ENCODE measurements around the gene SURF1.

The SURF1 gene

DNA sequence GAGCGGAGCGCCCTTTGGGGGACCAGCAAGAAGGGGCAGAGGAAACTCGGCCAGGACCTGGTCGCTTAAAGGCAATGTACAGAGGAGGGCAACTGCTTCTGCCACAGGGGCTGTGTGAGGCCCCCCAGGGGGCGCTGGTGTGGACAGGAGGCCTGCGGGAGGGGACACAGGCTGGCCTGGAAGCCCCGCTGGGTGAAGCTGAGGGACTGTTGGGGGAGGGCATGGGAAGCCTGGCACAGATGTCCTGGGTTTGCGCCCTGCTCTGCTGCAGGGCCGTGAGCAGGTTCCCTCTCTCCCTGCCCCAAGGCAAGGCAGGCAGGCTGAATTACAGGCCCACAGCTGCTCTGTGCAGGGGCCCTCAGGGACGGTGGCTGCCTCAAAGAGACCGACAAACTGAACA is 13.7 kb downstream of the SURF1 start:
- no peak overlapping the region for H3K4me3 ChIP-seq (ENCODE audit: low read depth, low read length, poor library complexity, severe bottlenecking)
- H3K36me3 ChIP-seq (ENCODE audit: insufficient read depth, low read length) = peaks cover 75% of the 10 kb centered on the region
- H3K4me1 ChIP-seq (ENCODE audit: insufficient read depth, low read length, severe bottlenecking) = peaks cover 24% of the 10 kb centered on the region
- no peak overlapping the region for H3K9ac ChIP-seq (ENCODE audit: low read length)
- H3K27ac ChIP-seq (ENCODE audit: low read depth, low read length, poor library complexity, severe bottlenecking) = no peak overlapping the region
- H3K9me2 ChIP-seq (ENCODE audit: low read depth, low read length) = no peaks in the 10 kb centered on the region
- no peak for TF ChIP-seq EZH2 (IDR thresholded peaks at IDR 0.05; ENCODE audit: borderline replicate concordance, low read length)
- TF ChIP-seq, protein P1, sequence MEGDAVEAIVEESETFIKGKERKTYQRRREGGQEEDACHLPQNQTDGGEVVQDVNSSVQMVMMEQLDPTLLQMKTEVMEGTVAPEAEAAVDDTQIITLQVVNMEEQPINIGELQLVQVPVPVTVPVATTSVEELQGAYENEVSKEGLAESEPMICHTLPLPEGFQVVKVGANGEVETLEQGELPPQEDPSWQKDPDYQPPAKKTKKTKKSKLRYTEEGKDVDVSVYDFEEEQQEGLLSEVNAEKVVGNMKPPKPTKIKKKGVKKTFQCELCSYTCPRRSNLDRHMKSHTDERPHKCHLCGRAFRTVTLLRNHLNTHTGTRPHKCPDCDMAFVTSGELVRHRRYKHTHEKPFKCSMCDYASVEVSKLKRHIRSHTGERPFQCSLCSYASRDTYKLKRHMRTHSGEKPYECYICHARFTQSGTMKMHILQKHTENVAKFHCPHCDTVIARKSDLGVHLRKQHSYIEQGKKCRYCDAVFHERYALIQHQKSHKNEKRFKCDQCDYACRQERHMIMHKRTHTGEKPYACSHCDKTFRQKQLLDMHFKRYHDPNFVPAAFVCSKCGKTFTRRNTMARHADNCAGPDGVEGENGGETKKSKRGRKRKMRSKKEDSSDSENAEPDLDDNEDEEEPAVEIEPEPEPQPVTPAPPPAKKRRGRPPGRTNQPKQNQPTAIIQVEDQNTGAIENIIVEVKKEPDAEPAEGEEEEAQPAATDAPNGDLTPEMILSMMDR (IDR thresholded peaks at IDR 0.05; ENCODE audit: low read length) = peak; percentile 26
- H2AFZ ChIP-seq (ENCODE audit: low read length) = no peak overlapping the region
- no peaks in the 10 kb centered on the region for H3K27me3 ChIP-seq (ENCODE audit: insufficient read depth, low read length)
- no peaks in the 10 kb centered on the region for H3K9me3 ChIP-seq (ENCODE audit: low read length)
- H3F3A ChIP-seq (ENCODE audit: insufficient read depth, low read length) = no peaks in the 10 kb centered on the region
- no peaks in the 10 kb centered on the region for H4K20me1 ChIP-seq (ENCODE audit: insufficient read depth, low read length)
- no peak overlapping the region for H3K4me2 ChIP-seq (ENCODE audit: low read length)
- H3K79me2 ChIP-seq (ENCODE audit: insufficient read depth, low read length) = no peaks in the 10 kb centered on the region

DNA sequence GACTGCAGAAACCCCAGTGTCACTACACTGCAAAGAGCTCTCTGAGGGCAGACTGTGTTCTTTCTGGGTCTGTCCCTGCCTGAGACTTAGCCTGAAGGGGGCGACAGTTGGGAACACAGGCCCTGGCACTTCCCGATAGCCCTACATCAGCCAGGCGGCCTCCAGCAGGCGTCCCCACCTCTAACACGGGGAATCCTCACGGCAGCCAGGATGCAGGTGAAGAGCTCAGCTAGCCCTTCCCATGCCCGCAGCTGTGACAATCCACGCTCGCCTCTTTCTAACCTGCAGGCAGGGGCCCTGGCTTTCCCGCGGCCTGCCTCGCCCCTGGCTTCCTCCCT is 14.2 kb downstream of the SURF1 start:
- H2AFZ ChIP-seq (ENCODE audit: low read length) = no peak overlapping the region
- no peak for TF ChIP-seq EZH2 (IDR thresholded peaks at IDR 0.05; ENCODE audit: borderline replicate concordance, low read length)
- TF ChIP-seq, protein P1 (IDR thresholded peaks at IDR 0.05; ENCODE audit: low read length) = peak; percentile 14; the same call in 1 of the 2 replicates
- no peak overlapping the region for H3K9ac ChIP-seq (ENCODE audit: low read length)
- no peak overlapping the region for H3K27ac ChIP-seq (ENCODE audit: low read depth, low read length, poor library complexity, severe bottlenecking)
- no peaks in the 10 kb centered on the region for H3K79me2 ChIP-seq (ENCODE audit: insufficient read depth, low read length)
- H3K4me3 ChIP-seq (ENCODE audit: low read depth, low read length, poor library complexity, severe bottlenecking) = no peak overlapping the region
- no peak overlapping the region for H3K4me2 ChIP-seq (ENCODE audit: low read length)
- H3K36me3 ChIP-seq (ENCODE audit: insufficient read depth, low read length) = peaks cover 75% of the 10 kb centered on the region
- peaks cover 27% of the 10 kb centered on the region for H3K4me1 ChIP-seq (ENCODE audit: insufficient read depth, low read length, severe bottlenecking)
- H3K9me3 ChIP-seq (ENCODE audit: low read length) = no peaks in the 10 kb centered on the region
- H3K27me3 ChIP-seq (ENCODE audit: insufficient read depth, low read length) = no peaks in the 10 kb centered on the region
- H3F3A ChIP-seq (ENCODE audit: insufficient read depth, low read length) = no peaks in the 10 kb centered on the region
- H4K20me1 ChIP-seq (ENCODE audit: insufficient read depth, low read length) = no peaks in the 10 kb centered on the region
- no peaks in the 10 kb centered on the region for H3K9me2 ChIP-seq (ENCODE audit: low read depth, low read length)

DNA sequence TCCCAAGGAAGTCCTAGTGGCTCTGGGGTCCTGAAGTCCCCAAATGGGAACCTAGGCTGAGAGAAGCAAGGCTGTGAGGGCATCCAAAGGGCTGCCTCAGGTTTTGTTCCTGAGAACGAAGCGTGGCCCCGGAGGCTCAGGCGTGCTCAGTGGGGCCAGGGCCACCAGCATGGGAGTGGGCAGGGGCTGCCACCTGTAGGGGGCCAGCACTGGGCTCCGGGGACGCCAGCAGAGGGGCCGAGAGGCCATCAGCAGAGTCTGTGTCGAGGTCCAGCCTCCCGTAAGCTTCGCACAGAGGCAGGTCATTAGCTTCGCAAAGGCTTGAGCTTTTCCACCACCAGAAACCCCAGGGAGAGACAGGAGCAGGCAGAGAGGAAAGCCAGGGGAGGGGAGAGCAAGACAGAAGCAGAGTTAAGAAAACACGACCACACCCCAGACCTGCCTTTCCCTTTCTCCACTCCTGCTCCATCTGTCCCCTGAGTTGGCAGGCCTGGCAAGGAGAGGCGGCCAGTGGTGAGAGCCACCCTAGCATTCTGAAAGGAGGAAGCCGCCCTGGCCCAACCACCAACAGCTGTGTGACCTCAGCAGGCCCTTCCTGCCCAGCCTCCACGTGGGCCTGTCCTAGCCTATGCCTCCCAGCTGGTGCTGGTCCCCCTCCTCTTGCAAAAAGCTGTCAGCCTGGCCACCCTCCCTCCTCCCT is 14.8 kb downstream of the SURF1 start:
- Histone ChIP-seq H3K36me3 (ENCODE audit: insufficient read depth, low read length) (peaks cover 75% of the 10 kb centered on the region), H3K27me3 (ENCODE audit: insufficient read depth, low read length) (no peaks in the 10 kb centered on the region), H3K4me2 (ENCODE audit: low read length) (no peak overlapping the region), H3K79me2 (ENCODE audit: insufficient read depth, low read length) (no peaks in the 10 kb centered on the region), H3K9me3 (ENCODE audit: low read length) (no peaks in the 10 kb centered on the region), H3K4me3 (ENCODE audit: low read depth, low read length, poor library complexity, severe bottlenecking) (no peak overlapping the region), H3K9me2 (ENCODE audit: low read depth, low read length) (no peaks in the 10 kb centered on the region), H3K9ac (ENCODE audit: low read length) (no peak overlapping the region), H3K4me1 (ENCODE audit: insufficient read depth, low read length, severe bottlenecking) (peaks cover 27% of the 10 kb centered on the region), H3F3A (ENCODE audit: insufficient read depth, low read length) (no peaks in the 10 kb centered on the region), H3K27ac (ENCODE audit: low read depth, low read length, poor library complexity, severe bottlenecking) (no peak overlapping the region), H4K20me1 (ENCODE audit: insufficient read depth, low read length) (no peaks in the 10 kb centered on the region), H2AFZ (ENCODE audit: low read length) (no peak overlapping the region)
- TF ChIP-seq, protein P1 (IDR thresholded peaks at IDR 0.05; ENCODE audit: low read length) = no peak
- TF ChIP-seq EZH2 (IDR thresholded peaks at IDR 0.05; ENCODE audit: borderline replicate concordance, low read length) = no peak

All from OCI-LY1 (cell line).